NCI-H1092 (cell line): ENCODE results near the gene ASNSD1.
"Not testable (repeated sequence)": the region's sequence is repeated elsewhere in the genome, so short reads cannot be mapped to it uniquely, and the experiment has no call there.

ENCODE experiments used
- DNase-seq: peaks from one replicate; lab custom pipeline; 2025; lab: John Stamatoyannopoulos, UW

ASNSD1 gene

GRCh38 chr2:189687796-189688195, 26.5 kb downstream of the ASNSD1 start:
- not testable (repeated sequence) for DNase-seq

GRCh38 chr2:189696223-189696622, 35.0 kb downstream of the ASNSD1 start:
- DNase-seq: no peak

GRCh38 chr2:189698020-189698887, 37.0 kb downstream of the ASNSD1 start:
- DNase-seq: no peak

DNA sequence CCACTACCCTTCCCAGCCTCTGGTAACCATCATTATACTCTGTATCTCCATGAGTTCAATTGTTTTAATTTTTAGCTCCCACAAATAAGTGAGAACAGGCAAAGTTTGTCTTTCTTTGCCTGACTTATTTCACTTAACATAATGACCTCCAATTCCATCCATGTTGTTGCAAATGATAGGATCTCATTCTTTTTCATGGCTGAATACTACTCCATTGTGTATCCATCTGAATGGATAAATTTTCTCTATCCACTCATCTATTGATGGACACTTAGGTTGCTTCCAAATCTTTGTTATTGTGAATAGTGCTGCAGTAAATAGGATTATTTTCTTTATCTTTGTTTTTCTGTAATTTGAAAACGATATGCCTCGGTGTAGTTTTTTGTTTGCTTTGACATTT, 39.4 kb downstream of the ASNSD1 start:
- DNase-seq: no peak

DNA sequence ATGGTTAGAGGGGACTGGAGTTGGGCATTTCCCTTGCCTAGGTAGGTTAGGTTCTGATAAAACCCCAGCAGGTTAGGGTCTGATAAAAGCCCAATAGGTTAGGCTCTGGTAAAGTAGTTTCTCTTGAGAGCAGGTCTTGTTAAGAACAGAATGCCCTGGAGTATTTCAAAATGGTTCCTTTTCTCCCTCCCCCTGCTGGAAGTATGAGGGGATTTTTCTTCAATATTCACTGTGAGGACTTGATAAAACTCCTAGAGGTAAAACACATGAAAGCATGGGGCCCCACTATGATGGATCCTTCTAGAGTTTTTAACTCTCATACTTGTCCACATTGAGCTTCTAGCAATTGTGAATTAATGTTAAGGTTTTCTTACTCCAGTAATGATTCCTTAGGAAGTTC, 40.8 kb downstream of the ASNSD1 start:
- DNase-seq: no peak

- no peak for DNase-seq
These were observed 48.4 kb downstream of the ASNSD1 start for GRCh38 chr2:189709501-189710221.

GRCh38 chr2:189717593-189717992, 56.3 kb downstream of the ASNSD1 start:
- DNase-seq: not testable (repeated sequence)

DNA sequence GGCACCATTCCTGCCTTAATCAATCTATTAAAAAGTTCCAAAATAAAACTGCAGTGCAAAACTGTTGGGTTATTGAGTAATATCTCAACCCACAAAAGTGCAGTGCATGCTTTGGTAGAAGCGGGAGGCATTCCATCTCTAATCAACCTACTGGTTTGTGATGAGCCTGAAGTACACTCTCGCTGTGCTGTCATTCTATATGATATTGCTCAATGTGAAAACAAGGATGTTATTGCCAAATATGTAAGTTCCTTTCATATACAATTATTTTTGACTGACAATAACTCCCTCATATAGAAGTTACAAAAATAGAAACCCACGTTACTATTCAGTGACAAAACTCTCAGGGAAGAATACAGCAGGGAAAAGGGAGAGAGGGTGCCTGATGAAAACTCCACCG, 58.3 kb downstream of the ASNSD1 start:
- DNase-seq: no peak
